GM10847 (cell line): Measurements from ENCODE around the gene CKS1B.

Experiments
- POLR2A ChIP-seq: IDR thresholded peaks from 2 replicates; pipeline ENCODE4 v1.6.1; 2011; ENCODE audit not compliant: insufficient read length; ENCODE audit errors: extremely low read depth

The CKS1B gene

GRCh38 chr1:155009742-155010141, 35.3 kb downstream of the CKS1B start:
- no peak for TF ChIP-seq POLR2A

GRCh38 chr1:155010211-155010918, 35.9 kb downstream of the CKS1B start:
- TF ChIP-seq POLR2A = no peak

DNA sequence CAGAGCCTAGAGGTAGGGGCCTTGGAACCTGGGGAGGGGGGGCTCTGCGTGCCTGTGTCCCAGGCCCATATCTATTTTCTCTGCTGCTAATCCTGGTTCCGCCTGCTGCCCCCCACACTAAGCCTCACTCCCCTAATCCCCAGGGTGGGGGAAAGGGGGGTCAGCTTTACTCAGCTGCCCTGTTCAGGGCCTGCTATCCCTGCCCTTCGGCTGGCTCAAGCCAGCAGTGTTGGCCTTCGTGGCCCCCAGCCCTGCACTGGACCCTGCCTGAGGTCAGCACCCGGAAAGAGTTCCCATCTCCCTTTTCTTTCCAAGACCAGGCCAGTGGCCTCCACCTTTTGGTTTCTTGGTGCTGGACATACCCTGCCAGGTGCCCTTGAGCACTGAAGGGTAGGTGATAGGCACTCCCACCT, 36.5 kb downstream of the CKS1B start:
- no peak for TF ChIP-seq POLR2A

- TF ChIP-seq POLR2A = no peak
Observed at GRCh38 chr1:155011437-155012025, 37.0 kb downstream of the CKS1B start.

GRCh38 chr1:155012026-155012546, 37.6 kb downstream of the CKS1B start:
- TF ChIP-seq POLR2A = no peak

DNA sequence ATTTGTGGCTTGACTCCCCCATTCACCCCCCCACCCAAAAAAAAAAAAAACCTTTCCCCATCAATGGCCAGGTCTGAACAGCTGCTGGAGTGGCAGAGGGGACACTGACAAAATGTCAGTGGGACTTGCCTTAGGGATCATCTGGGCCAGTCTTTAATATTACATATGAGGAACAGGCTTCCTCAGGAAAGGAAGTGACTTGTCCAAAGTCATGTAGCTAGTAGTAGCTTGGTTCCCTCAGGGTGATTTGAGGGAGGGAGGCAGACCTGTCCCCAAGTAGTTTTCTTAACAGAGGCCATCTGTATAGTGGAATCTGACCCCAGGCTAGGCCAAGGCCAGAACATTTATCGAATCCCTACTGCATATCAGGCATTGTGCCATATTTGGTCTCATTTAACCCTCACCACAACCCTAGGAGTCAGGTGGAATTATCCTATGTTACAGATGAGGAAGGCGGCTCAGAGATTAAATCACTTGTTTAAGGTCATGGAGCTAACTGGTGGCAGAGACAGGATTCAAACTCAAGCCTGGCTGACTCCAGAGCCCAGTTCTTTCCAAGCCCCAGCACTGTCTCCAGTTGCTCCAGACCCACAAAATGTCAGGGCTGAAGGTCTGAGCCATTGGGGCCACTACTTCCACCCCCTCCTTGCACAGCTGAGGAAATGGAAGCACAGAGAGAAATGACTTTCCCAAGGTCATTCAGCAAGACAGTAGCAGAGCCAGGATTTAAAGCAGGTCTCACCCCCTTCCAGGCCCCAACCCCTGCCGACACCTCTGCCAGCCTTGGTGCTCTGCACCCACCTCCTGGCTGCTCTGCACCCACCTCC, 38.5 kb downstream of the CKS1B start:
- no peak for TF ChIP-seq POLR2A

- TF ChIP-seq POLR2A = no peak
Observed at GRCh38 chr1:155013632-155014031, 39.2 kb downstream of the CKS1B start.

- TF ChIP-seq POLR2A = no peak
Observed at GRCh38 chr1:155014709-155015508, 40.4 kb downstream of the CKS1B start.

- no peak for TF ChIP-seq POLR2A
Observed at GRCh38 chr1:155015527-155016230, 41.2 kb downstream of the CKS1B start.

- TF ChIP-seq POLR2A = no peak
Observed at GRCh38 chr1:155016231-155016831, 41.9 kb downstream of the CKS1B start.

GRCh38 chr1:155017041-155017945, 42.8 kb downstream of the CKS1B start:
- no peak for TF ChIP-seq POLR2A

DNA sequence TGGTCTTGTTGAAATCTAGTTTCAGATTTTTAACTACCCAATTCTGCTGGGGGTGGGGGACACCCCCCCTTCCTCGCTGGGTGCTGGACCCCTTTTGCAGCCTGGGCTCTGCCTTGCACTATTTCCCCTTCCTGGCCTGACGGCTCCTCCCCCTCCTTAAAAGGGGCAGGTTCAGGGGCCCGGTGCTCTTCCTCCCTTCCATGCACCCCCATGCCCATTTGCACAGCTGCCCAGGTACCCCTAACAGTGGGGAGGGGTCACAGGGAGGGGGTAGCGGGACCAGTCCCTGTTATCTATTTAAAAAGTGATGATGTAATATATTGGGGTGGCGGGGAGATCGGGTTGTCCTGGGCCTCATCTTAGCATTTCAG, 43.5 kb downstream of the CKS1B start:
- no peak for TF ChIP-seq POLR2A

DNA sequence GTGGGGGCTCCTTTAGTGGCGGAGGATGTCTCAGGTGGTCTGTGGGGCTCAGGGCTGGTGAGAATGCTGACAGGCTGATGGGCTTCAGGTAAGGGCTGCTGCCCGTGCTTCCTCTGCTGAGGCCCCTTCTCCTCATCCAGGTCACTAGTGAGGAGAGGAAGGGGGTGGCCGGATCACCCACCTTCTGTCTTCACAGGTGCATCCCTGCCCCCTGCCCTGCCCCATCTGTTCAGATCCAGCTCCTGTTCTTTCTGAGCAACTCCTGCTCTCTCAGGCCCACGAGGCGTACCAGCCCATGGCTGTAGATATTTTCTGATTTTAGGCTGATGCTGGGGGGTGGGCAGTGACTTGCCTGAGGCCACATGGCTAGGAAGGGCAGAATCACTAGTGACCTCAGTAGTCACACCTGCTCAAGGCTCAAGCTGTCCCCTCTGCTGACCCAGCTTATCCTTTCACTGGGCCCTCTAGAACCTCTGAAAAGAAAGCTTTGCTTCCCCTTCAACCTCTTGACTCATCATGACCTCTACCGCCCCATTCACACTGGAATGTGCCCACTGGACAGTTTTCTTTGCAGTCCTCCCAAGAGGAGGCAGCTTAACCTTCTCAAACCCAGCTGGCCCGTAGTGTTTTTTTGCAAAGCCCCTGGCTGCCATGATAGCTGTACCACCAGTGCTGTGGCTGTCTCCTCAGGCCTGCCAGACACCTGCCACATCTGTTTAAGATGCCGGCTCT, 44.3 kb downstream of the CKS1B start:
- TF ChIP-seq POLR2A = no peak
